HG03558 (cell line): ENCODE results near the gene GNAT2.

Experiments used
- ATAC-seq: cut with Tn5 transposase; IDR thresholded peaks from one replicate; pipeline ENCODE4 v1.9.1; 2021; ENCODE audit warnings: moderate number of reproducible peaks; ENCODE audit not compliant: unreplicated experiment; ENCODE audit errors: extremely low read depth

Gene GNAT2

DNA sequence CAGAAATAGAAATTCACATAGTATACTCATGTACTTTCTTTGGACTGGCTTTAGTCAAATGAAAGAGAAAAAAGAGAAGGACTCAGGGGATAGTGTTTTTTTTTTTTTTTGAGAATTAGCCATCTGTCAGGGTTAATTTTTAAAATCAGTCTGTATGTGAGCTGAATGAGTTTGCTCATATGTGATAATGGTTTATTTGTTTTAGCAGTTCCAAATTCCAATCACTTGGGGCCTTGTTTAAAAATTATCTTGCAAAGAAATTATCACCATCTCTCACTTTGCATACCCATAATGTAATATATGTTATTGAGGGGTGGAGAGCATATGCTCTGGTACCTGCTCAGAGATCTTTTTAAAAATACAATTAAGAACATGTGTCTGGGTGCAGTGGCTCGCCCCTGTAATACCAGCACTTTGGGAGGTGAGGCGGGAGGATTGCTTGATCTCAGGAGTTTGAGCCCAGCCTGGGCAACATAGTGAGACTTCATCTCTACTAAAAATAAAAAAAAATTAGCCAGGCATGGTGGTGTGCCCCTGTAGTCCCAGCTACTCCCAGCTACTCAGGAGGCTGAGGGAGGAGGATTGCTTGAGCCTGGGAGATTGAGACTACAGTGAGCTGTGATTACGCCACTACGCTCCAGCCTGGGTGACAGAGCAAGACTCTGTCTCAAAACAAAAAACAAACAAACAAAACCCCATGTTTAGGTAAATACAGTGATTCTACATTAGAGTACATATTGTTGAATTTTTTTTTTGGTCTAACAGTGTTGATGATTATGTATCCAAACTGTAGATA, 51.3 kb downstream of the GNAT2 start:
- no peak for ATAC-seq

GRCh38 chr1:109566982-109567381, 52.4 kb downstream of the GNAT2 start:
- no peak for ATAC-seq

DNA sequence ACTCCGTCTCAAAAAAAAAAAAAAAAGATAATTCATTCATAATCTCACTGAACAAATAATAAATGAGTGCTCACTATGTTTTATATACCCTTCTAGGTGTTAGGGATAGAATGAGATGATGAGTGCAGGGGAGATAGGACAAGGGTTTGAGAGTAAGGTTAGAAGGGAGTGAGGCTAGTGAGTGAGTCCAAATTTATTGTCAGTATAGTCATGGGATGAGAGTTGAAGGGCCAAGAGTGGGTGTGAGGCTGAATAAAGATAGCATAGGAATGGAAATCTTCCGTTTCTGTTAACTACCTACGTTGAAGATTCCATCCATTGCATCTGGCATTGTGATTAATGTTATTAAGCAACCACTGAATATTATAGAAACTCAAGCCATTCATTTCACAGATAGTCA, 54.2 kb downstream of the GNAT2 start:
- ATAC-seq: no peak

DNA sequence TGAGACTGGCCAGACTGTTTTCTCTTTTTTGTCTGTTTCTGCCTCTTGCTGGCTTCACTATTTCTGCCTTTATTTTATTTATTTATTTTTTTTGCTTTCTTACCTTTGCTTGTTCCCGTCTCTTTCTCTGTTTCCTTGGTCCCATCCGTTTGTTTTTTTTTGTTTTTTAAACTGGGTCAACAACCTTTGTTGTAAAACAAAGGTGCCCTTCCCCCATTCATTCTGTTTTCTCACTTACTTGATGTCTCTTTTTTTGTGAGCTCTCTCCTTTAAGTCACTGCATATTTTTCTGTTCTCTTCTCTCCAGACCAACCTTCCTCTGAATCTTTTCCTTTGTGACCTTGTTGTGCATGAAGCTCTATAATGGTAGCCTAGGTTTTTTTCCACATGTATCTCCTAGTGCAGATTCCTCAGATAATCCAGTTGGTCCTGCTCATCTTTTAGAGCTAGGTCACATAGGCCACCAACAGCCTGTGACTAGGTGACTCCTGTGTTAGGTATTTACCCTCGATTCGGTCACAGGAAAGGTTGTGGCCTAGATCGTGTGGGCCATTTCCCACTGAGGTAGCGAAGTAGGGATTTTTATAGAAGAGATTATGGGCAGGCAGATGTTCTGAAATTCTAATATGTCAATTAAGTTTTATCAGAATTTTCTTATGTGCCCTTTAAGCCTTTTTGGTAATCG, 55.1 kb downstream of the GNAT2 start:
- no peak for ATAC-seq

GRCh38 chr1:109559995-109560394, 59.4 kb downstream of the GNAT2 start:
- no peak for ATAC-seq

DNA sequence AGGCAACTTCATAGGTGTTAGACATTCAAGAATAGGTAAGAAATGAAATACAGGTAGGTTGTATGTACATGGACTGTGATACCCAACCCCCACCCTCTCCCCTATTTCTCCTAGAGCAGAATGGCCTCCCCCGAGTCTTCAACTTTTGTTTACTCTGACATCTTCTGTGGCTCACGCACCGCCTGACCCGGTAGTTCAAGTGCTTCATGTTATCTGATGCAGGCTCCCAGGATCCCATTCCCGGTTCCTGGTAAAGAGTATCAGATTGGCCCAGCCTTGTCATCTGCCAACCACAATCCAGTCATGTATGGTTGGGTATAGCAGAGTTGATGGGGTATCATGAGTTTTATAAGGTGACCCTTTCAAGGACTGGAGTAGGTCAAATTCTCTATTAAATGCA, 61.9 kb downstream of the GNAT2 start:
- ATAC-seq: no peak

DNA sequence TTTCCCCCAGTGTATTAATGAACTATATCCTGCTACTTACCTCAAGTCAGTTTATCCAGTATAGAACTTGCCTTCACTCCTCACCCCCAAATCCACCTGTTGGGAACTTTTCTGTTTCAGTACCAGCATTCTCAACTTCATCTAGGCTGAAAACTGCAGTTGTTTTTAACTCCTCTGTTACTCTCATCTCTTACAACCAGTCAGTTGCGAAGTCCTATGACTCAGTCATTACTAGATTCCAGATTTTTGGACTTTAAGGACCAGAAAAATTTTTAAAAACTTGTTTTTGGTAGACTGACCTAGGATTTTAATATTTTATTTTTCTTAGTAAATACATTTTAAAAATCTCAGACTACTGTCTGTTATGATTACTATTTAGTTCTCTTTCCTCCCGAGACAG, 62.9 kb downstream of the GNAT2 start:
- ATAC-seq: no peak
